NCI-H2227 (cell line): Measurements from ENCODE around the gene AOX1.
"Not testable (repeated sequence)": the region's sequence is repeated elsewhere in the genome, so short reads cannot be mapped to it uniquely, and the experiment has no call there.

Experiments
- DNase-seq: peaks from one replicate; lab custom pipeline; 2025; ENCODE audit not compliant: unreplicated experiment; lab: John Stamatoyannopoulos, UW

The AOX1 gene

GRCh38 chr2:200625282-200625681, 39.5 kb downstream of the AOX1 start:
- no peak for DNase-seq

DNA sequence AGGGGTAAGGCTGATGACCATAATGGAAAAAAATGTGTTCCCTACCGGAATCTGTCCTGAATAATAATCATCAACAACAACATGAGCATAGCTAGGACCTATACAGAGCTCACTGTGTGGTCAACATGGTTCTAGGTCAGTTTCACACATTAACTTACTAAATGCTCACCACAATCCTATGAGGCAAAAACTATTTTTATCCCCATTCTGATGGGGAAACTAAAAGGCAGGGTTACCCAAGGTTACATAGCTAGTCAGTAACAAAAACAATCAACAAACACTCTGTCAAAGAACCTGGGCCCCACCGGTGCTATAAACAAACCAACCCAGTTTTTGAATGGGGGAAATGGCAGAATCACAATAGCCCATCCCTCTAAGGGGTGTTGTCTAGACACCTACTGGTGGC, 40.1 kb downstream of the AOX1 start:
- no peak for DNase-seq

- peak; percentile 78 for DNase-seq
These were observed 41.4 kb downstream of the AOX1 start for GRCh38 chr2:200627110-200627770.

DNA sequence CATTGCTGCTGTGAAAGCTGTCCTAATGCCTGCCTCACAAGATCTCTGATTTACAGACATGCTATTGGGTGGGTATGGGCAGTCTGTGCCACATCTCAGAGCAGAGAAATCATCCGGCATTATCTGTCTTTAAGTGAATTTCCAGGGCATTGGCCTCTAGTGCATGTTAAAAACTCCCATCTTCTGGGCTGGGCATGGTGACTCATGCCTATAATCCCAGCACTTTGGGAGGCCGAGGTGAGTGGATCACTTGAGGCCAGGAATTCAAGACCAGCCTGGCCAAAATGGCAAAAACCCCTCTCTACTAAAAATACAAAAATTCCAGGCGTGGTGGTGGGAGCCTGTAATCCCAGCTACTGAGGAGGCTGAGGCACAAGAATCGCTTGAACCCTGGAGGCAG, 42.6 kb downstream of the AOX1 start:
- peak; percentile 16 for DNase-seq

GRCh38 chr2:200631287-200631686, 45.5 kb downstream of the AOX1 start:
- DNase-seq = no peak

- no peak for DNase-seq
These were observed 48.6 kb downstream of the AOX1 start for GRCh38 chr2:200634231-200634964.

DNA sequence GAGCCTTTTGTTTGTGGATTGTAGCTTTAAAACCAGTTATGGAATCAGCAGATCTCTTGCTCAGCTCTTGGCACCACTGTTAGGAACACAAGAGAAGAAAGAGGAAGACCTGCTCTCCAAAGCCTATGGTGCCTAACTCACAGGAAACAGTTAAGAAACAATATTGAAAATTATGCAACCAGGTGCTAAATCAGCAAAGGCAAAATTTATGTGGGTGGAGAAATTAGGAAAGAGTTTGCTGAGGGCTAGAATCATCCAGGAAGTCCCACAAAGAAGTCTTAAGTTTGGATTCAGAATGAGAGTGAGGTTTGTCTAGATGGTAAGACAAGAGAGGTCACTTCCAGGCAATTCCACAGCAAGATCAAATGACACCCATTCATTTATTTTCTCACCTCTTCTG, 49.4 kb downstream of the AOX1 start:
- DNase-seq = no peak

DNA sequence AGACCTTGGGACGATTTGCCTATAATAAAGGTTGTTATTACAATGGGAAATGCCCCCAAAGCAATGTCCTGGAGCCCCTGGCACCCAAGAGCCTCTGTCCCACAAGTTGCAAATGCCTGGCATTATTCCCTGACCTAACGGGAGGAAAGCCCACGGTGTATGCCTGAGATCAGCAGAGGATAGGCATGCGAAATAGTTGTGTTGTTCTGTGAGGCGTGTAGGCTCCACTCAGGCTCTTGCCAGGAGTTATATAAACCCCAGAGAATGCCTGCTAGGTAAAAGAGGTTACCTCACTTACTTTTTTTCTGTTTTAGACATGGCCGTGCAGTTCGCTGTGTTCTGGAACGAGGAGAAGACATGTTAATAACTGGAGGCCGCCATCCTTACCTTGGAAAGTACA, 52.1 kb downstream of the AOX1 start:
- DNase-seq = no peak

DNA sequence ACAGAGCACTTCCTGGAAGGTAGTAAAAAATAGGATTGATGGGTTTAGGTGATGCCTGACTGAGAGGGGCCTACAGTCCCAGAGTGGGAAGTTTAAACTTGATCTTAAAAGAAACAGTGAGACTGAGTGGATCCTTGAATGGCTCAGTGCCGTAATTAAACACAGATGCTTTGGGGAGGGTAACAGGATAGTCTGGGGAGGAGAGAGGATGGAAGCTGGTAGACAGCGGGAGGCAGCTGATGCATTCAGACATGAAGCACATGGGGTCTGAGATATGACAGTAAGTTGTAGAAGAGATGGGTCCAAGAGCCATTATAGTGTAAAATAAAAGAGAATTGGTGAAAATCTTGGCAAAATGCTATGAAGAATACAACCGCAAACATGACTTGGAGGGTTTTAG, 54.4 kb downstream of the AOX1 start:
- DNase-seq = no peak

- DNase-seq = no peak
These were observed 55.1 kb downstream of the AOX1 start for GRCh38 chr2:200640901-200641300.

GRCh38 chr2:200648518-200649281, 62.9 kb downstream of the AOX1 start:
- DNase-seq = not testable (repeated sequence)

DNA sequence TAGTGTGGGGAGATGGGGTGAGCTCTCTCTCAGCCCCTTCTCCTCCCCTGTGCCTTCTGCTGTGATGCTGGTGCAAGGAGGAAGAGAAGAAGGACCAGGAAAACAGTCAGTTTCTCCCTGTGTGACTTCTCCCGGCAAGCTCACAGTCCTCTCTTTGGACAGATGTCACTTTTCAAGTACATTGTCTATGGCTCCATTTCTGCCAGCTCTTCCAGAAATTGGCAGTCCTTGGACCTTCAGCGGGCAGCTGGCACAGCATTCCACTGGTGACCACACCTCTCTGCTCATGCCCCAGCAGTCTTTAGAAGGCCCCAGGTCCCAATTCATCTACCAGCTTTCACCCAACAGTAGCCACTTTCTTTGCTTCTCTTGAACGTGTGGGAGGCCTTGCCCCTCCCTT, 63.9 kb downstream of the AOX1 start:
- no peak for DNase-seq

- no peak for DNase-seq
These were observed 64.4 kb downstream of the AOX1 start for GRCh38 chr2:200650195-200650594.

- no peak for DNase-seq
These were observed 66.3 kb downstream of the AOX1 start for GRCh38 chr2:200652158-200652557.

DNA sequence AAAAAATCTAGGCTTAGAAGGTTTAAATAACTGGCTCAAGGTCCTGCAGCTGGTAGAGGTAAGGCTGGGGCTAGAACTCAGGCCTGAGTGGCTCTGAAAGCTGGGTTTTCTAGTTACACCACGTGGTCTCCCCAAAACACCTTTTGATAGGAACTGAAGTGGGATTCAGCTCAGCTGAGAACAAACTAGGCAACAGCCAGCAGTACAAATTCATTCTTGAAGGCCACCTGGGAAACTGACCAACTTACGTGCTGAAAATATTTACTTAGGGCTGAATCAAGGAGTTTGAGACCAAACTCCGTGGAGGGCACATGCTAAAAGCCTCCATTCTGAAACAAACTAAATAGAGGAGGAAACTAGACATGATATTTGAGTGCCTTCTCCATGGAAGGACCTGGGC, 67.2 kb downstream of the AOX1 start:
- DNase-seq = no peak

DNA sequence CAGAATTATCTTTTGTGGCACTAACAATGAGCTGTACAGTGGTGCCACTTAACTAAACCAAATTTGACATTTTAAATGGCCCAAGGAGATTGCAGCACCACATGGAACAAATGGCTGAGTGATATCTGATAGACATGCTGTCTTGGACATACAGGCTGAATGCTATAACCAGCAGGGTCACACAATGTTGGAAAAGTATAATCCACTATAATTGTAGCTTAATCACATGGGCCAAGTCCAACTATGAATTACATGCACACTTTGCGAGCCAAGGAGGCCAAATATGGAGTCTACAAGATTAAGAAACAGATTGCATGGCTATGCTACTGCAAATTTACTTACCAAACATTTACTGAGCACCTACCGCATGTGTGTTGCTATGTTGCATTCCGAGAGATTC, 69.0 kb downstream of the AOX1 start:
- DNase-seq = no peak

DNA sequence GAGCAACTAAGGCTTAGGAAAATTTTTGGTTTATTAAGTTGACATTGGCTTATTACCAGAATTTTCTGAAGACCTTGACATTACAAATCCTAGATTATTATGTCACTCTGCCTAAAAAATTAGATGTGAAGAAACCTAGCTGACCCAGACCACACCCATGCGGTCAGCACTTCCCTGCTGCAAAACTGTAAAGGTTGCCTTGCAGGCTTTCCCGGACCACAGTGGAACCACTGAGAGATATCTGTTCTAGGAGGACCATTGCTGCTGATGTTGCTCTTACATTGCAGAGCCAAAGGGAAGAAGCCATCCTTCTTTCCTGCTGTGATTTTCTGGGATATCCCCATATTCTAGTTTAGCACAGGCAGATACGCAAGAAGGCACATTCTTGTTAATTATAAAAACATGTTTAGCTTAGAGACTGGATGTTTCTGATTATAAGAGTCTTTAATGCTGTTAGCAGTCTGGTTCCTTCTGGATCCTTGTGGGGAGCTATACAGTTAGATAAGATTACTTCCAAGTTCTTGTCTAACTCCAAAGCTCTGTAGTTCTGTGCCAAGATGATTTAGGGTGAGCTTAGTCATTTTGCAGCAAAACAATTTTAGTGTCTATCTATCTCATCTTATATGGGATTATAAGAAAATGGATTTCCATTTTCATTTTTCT, 70.2 kb downstream of the AOX1 start:
- no peak for DNase-seq

- no peak for DNase-seq
These were observed 72.6 kb downstream of the AOX1 start for GRCh38 chr2:200658278-200658864.

DNA sequence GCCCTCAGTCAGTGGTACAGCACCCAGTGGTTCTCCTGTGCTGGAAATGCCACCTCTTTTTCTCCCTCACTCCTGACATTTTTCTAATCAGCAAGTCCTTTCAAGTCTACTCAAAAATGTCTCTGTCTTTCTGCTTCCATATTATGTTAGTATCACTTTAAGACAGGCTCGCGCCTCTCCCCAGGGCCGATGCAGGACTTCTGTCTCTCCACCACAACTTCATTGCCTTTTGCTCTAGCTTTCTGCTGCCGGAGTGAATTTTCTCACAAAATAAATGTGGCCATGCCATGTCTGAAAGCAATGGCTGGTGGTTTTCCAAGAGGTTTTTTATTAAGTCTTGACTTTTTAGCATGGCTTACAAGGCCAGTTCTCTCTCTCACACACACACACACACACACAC, 73.6 kb downstream of the AOX1 start:
- DNase-seq = no peak

GRCh38 chr2:200661477-200661876, 75.7 kb downstream of the AOX1 start:
- DNase-seq = no peak

- DNase-seq = no peak
These were observed 76.9 kb downstream of the AOX1 start for GRCh38 chr2:200662727-200663126.
